H4 (cell line): ENCODE data around the gene ATP5F1A. TPM values are rescaled to one million over a fixed set of nuclear protein-coding genes. Genes with fewer than 3 reads are reported as not detected.

Experiments used
- DNase-seq: peaks from one replicate; pipeline ENCODE4 v3.0.0-alpha.2; 2015; ENCODE audit warnings: low spot score
- total RNA-seq: library from RNA; depleted of rRNA; stranded (reverse); fragments of >200 nt; shearing (Covaris generic); gene quantifications from 2 replicates; pipeline ENCODE4 v1.2.3, GENCODE V29; 2014

ATP5F1A gene
- total RNA-seq, 1 experiment from 2014 or later, result 860 TPM

- peak; percentile 38 for DNase-seq
Measured at GRCh38 chr18:46073474-46074331, 24.4 kb downstream of the ATP5F1A start.

GRCh38 chr18:46072959-46073358, 25.1 kb downstream of the ATP5F1A start:
- DNase-seq, result no peak

GRCh38 chr18:46072376-46072867, 25.7 kb downstream of the ATP5F1A start:
- no peak for DNase-seq

GRCh38 chr18:46071653-46072375, 26.3 kb downstream of the ATP5F1A start, which contains the start of gene PSTPIP2:
Gene PSTPIP2, minus strand, starts transcription at chr18:46072260. Its CDS starts 72 bp downstream, at chr18:46072188.
- no peak for DNase-seq

GRCh38 chr18:46070815-46071652, 27.1 kb downstream of the ATP5F1A start:
- DNase-seq, result no peak

- no peak for DNase-seq
Measured at GRCh38 chr18:46070232-46070631, 27.9 kb downstream of the ATP5F1A start.

GRCh38 chr18:46069524-46069923, 28.6 kb downstream of the ATP5F1A start:
- no peak for DNase-seq

GRCh38 chr18:46068763-46069162, 29.3 kb downstream of the ATP5F1A start:
- DNase-seq, result no peak

GRCh38 chr18:46067438-46068007, 30.6 kb downstream of the ATP5F1A start:
- peak; percentile 67 for DNase-seq

GRCh38 chr18:46062781-46063180, 35.3 kb downstream of the ATP5F1A start:
- no peak for DNase-seq

- DNase-seq, result no peak
Measured at GRCh38 chr18:46061796-46062195, 36.3 kb downstream of the ATP5F1A start.

GRCh38 chr18:46061387-46061786, 36.7 kb downstream of the ATP5F1A start:
- DNase-seq, result no peak

- no peak for DNase-seq
Measured at GRCh38 chr18:46060359-46060841, 37.7 kb downstream of the ATP5F1A start.

- no peak for DNase-seq
Measured at GRCh38 chr18:46055838-46056230, 42.3 kb downstream of the ATP5F1A start.

- DNase-seq, result no peak
Measured at GRCh38 chr18:46054956-46055837, 42.9 kb downstream of the ATP5F1A start.

- no peak for DNase-seq
Measured at GRCh38 chr18:46053368-46054095, 44.6 kb downstream of the ATP5F1A start.

- no peak for DNase-seq
Measured at GRCh38 chr18:46051731-46052461, 46.2 kb downstream of the ATP5F1A start.

- no peak for DNase-seq
Measured at GRCh38 chr18:46050268-46050667, 47.8 kb downstream of the ATP5F1A start.

- DNase-seq, result no peak
Measured at GRCh38 chr18:46048641-46049040, 49.5 kb downstream of the ATP5F1A start.
